ENCODE measurements around the gene MERTK.

DNA sequence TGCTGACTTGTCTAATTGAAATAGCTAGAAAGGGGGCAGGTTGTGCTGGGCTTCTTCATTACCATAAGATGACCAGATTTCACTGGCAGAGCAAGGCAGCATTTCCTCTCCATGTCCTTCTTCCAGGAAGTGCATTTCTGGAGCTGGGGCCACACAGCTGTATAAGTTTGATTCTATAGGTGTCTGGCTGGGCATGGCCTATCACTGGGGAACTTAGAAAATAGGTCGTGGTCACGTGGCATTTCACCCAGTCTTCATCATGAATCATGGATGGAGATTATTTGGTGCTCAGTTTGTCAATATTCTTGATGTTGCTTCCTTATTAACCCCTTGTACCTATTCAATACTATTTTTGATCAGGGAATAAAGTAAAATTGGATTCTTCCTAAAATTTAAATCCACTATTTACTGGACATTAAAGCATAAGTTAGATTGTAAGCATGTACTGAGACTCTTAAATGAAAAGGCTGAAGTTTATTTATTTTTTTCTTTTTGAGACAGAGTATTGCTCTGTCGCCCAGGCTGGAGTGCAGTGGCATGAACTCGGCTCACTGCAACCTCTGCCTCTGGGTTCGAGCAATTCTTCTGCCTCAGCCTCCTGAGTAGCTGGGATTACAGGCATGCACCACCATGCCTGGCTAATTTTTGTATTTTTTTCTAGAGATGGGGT lies 107.1 kb downstream of the MERTK start:
- TF ChIP-seq, protein P1, sequence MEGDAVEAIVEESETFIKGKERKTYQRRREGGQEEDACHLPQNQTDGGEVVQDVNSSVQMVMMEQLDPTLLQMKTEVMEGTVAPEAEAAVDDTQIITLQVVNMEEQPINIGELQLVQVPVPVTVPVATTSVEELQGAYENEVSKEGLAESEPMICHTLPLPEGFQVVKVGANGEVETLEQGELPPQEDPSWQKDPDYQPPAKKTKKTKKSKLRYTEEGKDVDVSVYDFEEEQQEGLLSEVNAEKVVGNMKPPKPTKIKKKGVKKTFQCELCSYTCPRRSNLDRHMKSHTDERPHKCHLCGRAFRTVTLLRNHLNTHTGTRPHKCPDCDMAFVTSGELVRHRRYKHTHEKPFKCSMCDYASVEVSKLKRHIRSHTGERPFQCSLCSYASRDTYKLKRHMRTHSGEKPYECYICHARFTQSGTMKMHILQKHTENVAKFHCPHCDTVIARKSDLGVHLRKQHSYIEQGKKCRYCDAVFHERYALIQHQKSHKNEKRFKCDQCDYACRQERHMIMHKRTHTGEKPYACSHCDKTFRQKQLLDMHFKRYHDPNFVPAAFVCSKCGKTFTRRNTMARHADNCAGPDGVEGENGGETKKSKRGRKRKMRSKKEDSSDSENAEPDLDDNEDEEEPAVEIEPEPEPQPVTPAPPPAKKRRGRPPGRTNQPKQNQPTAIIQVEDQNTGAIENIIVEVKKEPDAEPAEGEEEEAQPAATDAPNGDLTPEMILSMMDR (IDR thresholded peaks at IDR 0.05; ENCODE audit: poor library complexity) = no peak
- no peak for TF ChIP-seq EZH2phosphoT487 (IDR thresholded peaks at IDR 0.05; ENCODE audit: low read depth, severe bottlenecking, unreplicated experiment)

All from hepatocyte (in vitro differentiated cells).